UCSD-AML1 (cell line): ENCODE results near the gene HPS5.

Experiments used
- DNase-seq: peaks from one replicate; lab custom pipeline; 2025; ENCODE audit not compliant: unreplicated experiment; lab: John Stamatoyannopoulos, UW

Gene HPS5

DNA sequence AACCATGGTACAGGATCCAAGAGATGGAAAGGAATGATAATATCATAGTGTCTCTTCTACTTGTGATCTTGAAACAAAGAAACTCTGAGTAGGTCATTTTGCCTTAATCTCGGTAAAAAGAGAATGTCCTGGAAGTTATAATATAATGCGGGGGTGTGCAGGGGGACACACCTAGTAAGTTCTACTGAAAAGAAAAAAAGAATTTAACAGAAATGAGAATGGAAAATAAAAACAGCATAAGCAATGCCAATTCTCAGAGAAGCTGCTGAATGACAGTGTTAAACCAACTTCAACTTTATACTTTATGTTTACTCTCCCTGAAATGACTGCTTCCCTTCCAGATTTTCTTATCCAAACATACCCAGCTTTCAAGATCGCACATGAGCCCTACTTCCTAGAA is 2.0 kb downstream of the HPS5 start:
- DNase-seq, result no peak

DNA sequence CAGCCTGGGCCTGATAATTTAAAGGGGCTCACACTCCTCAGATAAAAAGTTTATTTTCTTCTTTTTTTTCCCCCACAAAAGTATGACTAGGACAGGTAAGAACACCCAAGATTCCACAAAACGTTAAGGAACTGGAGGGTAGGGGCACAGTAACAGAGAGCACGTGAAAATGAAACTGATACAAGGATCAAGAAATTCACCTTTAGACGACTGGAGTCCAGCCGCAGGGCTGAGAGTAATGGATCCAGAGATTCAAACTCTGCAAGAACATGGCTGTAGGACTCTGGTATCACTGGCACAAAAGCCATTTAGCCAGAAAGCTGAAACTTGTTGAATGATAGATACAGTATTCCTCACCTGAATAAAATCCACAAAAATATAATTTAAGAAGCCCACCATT is 4.4 kb downstream of the HPS5 start:
- no peak for DNase-seq

DNA sequence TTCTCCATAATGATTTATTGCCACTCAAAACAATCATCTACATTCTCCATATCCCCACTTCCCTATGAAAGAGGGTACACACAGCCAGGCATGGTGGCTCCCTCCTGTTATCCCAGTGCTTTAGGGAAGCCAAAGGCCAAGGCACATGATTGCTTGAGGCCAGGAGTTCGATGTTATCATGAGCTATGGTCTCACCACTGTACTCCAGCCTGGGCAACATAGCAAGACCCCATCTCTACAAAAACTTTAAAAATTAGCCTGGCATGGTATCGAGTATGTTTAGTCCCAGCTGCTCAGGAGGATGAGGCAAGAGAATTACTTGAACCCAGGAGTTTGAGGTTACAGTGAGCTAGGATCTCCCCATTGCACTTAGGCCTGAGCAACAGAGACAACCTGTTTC is 6.0 kb downstream of the HPS5 start:
- no peak for DNase-seq

DNA sequence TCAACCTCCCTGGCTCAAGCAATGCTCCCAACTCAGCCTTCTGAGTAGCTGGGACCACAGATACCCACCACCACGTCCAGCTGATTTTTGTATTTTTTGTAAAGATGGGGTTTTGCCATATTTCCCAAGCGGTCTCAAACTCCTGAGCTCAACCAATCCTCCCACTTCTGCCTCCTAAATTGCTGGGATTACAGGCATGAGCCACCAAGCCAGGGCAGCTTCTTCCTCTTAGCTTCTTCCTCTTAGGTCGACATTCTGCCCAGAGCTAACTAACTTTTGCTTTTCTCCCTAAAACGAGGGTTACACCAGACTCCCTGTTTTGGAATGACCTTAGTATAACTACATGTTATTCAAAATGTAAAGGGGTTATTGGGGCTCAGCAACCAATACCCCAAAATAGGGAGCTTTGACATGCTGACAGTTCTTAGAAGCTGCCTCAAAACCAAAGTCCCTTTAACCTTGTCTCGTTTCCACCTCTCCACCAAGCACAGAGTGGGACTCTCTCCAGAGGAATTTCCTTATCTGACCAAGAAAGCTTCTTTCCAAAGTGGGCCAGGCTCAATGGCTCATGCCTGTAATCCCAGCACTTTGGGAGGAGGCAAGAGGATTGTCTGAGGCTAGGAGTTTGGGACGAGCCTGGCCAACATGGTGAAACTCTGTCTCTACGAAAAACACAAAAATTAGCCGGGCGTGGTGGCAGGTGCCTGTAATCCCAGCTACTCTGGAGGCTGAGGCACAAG is 7.0 kb downstream of the HPS5 start:
- DNase-seq, result no peak

DNA sequence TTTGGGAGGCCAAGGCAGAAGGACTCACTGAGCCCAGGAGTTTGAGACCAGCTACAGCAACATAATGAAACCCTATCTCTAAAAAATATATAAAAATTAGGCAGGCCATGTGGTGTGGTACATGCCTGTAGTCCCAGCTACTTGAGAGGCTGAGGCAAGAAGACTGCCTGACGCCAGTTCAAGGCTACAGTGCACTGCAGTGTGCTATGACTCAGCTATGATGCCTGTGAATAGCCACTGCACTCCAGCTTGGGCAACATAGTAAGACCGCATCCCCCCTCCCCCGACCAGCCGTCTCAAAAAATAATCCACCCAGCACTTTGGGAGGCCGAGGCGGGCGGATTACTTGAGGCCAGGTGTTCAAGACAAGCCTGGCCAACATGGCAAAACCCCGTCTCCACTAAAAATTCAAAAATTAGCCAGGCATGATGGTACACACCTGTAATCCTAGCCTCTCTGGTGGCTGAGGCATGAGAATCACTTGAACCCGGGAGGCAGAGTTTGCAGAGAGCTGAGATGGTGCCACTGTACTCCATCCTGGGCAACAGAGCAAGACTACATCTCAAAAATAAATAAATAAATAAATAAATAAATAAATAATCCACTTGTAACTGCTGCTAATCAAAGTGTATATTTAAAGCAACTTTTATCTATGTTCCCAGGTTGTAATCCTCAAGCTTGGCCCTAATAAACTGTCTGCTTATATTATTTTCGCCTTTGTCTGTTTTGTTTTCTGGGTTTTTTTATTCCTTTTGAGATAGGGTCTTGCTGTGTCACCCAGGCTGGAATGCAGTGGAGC is 7.8 kb downstream of the HPS5 start:
- DNase-seq, result no peak

DNA sequence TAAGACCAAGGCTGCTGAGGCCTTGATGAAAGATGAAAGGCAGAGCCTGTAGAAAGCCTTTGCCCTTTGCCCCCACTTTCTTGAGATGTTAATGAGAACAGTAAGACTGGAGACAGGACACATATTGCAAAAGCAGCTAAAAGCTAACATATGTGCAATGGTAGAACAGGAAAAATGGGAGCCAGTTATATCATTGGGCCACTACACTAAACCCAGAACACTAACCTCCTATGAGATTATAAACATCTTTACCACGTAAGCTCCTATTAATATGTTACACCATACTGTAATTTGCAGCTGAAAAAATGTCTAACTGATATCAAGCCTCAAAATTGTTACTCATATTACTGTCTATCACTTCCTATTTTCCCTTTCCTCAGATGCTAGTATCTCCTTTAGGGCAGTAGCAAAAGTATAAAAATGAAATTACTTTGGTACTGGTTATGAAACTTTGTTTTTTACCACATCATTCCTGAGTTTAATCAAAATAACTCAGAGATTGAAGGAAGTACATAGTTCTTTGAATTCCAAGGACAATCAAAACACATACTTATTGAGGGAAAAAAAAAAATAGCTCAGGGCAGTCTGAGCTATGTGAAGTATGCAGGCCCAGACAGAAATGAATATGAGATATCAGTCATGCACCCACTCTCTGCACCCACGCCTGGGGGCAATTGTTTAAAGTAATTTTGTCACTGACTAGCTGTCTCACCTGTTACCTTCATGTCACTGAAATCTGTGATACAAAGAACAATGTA is 9.1 kb downstream of the HPS5 start:
- DNase-seq, result no peak

DNA sequence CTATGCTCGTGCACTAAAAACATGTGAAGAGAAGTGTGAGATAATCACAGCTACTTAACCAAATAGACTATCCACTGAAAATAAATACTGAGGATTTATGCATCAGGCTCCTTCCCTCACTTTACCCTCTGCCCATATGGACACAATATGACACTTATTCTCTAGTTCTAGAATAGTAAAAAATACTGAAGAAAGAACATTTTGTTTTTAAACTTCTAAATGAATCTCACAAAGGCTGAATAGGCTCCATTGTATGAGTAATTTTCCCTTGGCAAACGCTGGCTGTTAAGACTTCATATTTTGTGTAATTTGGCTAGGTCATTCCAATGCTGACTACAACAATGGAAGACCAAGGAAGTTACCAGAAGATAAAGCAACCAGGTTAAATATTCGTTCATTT is 9.9 kb downstream of the HPS5 start:
- no peak for DNase-seq

DNA sequence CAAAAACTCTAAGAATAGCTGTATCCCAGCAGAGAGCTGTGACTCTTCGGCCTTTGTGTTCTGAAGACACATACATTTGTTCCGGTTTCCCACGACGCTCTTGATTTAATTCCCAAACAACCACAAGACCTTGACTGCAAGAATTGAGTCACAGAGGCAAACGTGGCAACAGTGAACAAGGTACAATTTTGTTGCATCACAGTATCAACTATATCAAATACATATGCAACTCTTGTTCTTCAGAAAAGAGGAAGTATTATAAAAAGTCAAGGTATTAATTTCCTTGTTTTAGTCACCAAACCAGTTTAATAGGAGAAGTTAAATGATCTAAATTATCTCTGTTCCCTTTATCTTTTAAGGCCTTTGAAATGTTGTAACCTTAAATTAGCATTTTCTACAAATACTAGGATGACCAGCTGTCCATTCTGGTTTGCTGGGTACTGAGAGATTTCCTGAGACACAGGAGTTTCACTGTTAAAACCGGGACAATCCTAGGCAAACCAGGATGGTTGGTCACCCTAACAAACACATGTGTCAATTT is 11.1 kb downstream of the HPS5 start:
- no peak for DNase-seq

DNA sequence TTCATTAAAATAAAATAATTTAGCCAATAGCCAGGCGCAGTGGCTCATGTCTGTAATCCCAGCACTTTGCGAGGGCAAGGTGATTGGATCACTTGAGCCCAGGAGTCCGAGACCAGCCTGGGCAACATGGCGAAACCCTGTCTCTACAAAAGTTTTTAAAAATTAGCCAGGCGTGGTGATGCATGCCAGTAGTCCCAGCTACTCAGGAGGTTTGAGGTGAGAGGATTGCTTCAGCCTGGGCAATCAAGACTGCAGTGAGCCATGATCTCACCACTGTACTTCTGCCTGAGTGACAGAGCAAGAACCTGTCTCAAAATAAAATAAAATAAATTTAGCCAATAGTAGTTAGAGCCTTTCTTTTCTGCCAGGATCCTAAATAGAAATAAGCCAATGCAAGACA is 12.2 kb downstream of the HPS5 start:
- DNase-seq, result no peak

DNA sequence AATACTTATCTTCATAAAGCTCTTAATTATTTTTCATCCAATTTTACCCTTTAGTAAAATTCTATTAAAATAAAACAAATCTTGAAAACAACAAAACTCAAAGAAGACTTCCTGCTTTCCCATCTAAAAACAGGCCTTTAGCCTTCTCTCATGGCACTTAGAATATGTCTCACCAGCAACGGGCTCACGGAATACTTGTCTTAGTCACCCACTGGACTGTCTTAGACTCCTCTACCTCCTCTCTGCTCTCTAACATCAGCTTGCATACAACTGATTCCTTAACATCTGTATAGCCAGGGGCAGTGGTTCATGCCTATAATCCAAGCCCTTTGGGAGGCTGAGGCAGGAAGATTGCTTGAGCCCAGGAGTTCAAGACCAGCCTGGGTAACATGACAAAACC is 13.7 kb downstream of the HPS5 start:
- no peak for DNase-seq

DNA sequence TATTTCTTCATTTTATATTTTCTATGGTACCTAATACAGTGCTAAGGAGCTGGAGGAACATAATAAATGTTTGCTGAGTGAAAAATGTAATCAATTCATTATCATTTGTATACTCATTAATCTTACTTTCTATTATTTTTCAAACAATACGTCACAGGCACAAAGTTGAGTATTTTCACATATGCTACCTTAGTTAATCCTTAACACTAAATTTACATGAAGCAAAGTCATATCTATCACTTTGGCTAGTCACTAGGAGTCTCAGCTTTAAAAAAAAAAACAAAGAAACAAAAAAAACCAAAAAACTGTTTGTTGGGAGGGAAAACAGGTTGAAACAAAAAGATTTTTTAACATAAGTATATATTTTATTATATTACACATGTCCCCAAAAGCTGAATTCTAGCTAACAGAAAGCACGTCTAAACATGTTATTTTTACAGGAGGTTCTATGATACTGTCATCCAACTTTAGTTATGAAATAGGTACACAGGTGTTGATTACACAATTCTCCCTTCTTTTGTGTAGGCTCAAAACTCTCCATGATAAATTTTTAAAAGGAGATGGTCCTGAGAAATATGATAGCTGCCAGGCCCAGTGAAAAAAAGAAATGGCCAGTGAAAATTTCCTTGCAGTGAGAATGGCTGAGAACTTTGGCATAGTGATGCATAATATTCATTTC is 14.3 kb downstream of the HPS5 start:
- DNase-seq, result no peak

DNA sequence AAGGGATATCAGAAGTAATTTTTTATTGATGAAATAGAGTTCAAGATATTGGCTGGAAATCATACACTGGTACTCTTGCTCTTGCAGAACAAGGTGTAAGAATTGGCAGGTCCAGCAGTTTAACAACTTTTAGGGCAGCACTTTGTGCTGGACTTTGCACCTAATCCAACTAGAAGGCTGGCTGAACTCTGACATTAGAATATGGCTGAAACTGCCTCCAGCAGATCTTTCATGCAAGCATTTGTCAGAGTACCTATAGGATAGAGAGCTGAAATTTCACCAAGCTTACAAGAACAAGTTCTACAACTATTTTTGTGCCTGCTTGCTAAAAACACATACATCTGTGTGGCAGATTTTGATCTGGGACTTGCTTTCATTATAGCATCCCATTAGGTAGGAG is 17.2 kb downstream of the HPS5 start:
- no peak for DNase-seq

DNA sequence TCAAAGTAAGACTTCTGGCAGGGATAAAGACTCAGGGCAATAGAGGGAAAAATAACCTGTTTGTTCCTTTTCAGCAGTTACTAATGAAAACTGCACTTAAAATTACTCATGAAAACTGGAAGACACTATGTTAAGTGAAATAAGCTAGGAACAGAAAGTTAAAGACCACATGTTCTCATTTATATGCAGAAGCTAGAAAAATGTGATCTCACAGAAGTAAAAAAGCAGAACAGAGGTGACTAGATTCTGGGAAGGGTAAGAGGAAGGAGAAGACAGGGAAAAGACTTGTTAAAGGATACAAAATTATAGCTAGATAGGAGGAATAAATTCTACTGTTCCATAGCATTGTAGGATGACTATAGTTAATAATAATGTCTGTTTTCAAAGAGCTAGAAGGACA is 22.2 kb downstream of the HPS5 start:
- no peak for DNase-seq

DNA sequence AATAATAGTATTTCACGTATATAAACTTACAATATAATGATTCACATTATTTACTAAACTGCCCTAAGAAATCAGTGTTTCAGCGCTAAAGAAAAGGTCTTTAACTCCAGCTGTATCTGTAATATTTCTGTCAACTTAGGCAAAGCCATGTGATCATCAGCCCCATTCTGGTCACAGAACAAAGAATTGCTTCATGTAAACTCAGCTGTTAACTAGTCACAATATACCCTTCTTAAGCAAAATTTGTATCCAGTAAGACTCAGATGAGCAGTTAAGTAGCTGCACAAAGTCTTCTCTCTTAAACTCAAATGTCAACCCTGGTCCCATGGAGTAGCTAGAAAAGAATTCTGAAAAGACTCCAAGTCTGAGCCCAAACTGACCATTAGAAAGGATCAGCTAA is 26.6 kb downstream of the HPS5 start:
- DNase-seq, result no peak

DNA sequence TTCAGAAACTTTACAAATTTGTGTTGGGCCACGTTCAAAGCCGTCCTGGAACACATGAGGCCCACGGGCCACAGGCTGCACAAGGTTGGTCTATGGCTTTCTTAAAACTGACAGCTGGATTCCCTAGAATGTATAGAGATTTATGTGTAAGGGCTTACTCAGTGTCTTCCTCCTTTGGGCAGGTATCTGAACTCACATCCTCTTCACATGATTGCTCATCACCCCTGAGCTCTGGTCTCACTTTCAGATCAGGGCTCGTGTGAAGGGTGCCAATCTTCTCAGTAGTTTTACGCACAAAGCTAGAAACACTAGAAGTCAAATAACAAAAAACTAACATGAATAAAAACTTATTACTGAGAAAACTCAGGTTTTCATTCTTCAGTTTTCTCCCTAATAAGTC is 27.1 kb downstream of the HPS5 start:
- DNase-seq, result no peak

DNA sequence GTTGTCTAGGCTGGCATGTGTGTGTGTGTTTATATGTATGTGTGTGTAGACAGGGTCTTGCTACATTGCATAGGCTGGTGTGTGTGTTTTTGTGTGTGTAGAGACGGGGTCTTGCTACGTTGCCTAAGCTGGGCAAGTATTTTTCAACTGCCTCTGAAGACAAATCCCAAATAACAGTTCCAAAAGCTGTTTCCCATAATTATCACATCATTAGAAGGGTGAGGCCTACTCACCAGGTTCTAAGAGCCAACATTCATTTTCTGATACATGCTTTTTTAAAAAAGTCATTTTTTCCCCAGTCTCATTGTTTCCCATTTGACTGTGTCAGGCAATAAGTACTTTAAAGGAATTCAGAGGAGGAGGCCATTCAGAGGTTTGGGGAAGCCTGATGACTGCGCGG is 33.0 kb downstream of the HPS5 start:
- DNase-seq, result no peak

DNA sequence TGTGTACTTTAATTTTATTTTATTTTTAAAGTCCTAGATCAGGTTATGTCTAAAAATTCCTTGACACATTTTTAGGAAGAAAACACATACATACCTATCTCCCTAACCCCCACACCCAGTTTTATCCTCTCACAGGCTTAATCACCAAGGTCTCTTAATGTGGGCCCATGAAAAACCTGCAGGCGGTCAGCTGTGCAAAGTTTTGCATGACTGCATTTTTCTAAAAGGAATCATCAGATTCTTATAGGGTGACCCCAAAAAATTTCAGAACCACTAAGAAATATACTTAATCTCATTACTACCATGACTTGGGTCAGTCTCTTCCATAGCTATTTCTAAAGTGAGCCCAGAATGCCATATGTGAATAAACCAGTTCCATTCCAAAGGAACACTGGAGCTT is 36.1 kb downstream of the HPS5 start:
- DNase-seq, result no peak

DNA sequence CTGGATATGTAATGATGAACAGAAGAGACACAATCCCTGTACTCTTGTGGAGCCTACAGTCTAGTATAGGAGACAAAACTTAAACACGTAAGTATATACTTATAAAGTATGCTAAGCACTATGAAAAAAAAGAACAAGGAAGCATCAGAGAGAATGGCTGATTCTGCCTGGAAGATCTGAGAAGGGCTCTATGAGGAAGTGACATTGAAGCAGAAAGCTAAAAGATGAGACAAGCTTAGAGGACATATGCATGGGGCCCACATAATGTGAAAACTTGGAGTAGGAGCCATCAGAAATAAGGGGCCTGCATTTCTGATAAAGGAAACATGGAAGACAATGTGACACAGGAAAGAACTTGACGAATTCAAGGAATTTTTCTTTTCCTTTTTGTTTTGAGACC is 39.3 kb downstream of the HPS5 start:
- DNase-seq, result no peak

DNA sequence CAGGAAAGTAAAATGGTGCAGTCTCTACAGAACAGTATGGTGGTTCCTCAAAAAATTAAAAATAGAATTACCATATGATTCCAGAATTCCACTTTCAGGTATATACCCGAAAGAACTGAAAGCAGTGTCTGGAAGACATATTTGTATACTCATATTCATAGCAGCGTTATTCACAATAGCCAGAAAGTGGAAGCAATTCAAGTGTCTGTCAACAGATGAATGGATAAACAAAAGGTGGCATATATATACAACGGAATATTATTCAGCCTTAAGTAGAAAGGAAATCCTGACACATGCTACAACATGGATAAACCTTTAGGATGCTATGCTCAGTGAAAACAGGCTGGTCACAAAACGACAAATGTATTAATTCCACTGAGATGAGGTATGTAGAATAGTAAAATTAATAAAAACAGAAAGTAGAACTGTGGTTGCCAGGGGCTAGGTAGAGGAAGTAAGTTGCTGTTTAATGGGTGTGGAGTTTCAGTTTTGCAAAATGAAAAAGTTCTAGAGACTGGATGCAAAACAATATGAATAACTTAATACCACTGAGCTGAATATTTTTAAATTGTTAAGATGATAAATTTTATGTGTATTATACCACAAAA is 41.4 kb downstream of the HPS5 start:
- DNase-seq, result no peak

DNA sequence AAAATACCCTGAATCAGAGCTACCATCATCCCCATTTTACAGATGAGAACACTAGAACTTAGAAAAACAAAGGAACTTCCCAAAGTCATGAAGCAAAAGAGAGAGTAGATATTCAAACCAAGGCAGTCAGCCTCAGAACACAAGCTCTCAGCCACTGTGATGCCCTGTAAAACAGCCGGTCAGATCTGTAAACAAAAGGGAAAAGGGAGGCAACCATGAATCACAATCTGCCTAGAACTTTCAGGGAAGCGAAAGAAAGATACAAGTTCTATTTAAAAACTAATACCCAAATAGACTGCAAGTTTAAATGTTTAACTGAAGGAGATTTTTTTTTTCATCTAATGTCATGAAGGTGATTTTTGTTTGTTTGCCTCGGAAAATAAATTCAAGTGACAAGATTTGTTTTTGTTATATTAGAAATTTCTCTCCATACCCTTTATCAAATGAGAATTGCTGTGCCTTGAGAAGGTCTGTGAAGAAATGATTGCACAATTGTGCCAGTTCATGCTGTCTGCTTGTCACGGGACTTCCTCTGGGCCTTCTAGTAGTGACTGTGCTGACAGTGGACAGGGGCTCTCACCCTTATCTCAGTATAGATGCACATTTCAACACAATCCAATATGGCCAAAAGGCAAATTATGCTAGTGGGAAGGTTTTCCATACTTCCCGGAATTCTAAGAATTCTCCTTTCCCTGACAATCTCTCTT is 44.2 kb downstream of the HPS5 start:
- no peak for DNase-seq
